Measurements from ENCODE around the gene KIRREL3.

The KIRREL3 gene

GRCh38 chr11:126426106-126426505 is 574.5 kb downstream of the KIRREL3 start:
- H3K4me3 Mint-ChIP-seq = no peak overlapping the region
- no peaks in the 10 kb centered on the region for H3K9me3 Mint-ChIP-seq
- DNase-seq = no peak
- no peaks in the 10 kb centered on the region for H3K36me3 Mint-ChIP-seq (ENCODE audit: low read depth)
- no peak overlapping the region for H3K27ac Mint-ChIP-seq
- H3K27me3 Mint-ChIP-seq = no peaks in the 10 kb centered on the region
- no peaks in the 10 kb centered on the region for H3K4me1 Mint-ChIP-seq (ENCODE audit: low read depth)

DNA sequence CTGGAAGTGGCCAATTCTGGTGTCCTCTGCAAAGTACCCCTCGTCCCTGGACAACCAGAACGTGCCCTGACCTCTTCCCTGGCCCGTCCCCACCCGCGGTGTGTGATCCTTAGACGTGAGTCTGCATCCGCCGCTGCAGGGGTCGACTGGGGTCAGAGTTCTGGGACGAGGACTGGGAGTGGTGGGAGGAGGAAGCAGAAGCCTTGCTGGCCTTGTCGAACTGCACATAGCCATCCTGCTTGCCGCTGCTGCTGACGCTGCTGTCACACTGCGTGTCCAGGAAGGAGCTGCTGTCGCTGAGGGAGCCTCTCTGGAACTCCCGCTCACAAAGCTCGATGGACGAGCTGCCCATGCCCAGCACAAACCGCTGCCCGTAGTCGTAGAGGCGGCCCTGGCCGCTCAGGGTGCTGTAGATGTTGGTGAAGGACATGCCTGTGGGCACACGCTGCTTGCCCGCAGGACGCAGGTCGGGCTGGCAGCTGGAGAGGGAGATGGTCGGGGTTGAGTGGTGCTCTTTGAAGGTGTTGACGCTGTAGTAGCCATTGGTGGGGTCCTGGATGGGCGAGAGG is 576.0 kb downstream of the KIRREL3 start:
- H3K4me3 Mint-ChIP-seq = no peak overlapping the region
- no peaks in the 10 kb centered on the region for H3K27me3 Mint-ChIP-seq
- DNase-seq = no peak
- H3K4me1 Mint-ChIP-seq (ENCODE audit: low read depth) = peaks cover 2% of the 10 kb centered on the region
- H3K9me3 Mint-ChIP-seq = no peaks in the 10 kb centered on the region
- H3K36me3 Mint-ChIP-seq (ENCODE audit: low read depth) = no peaks in the 10 kb centered on the region
- H3K27ac Mint-ChIP-seq = no peak overlapping the region

- Mint-ChIP-seq H3K36me3 (ENCODE audit: low read depth) (no peaks in the 10 kb centered on the region), H3K27ac (no peak overlapping the region), H3K4me1 (ENCODE audit: low read depth) (peaks cover 2% of the 10 kb centered on the region), H3K4me3 (no peak overlapping the region), H3K9me3 (no peaks in the 10 kb centered on the region), H3K27me3 (no peaks in the 10 kb centered on the region)
- no peak for DNase-seq
Measured at GRCh38 chr11:126423743-126424142, 576.8 kb downstream of the KIRREL3 start.

- no peak for DNase-seq
- Mint-ChIP-seq H3K4me1 (ENCODE audit: low read depth) (peaks cover 2% of the 10 kb centered on the region), H3K9me3 (no peaks in the 10 kb centered on the region), H3K27ac (no peak overlapping the region), H3K36me3 (ENCODE audit: low read depth) (no peaks in the 10 kb centered on the region), H3K4me3 (no peak overlapping the region), H3K27me3 (no peaks in the 10 kb centered on the region)
Measured at GRCh38 chr11:126423154-126423553, 577.4 kb downstream of the KIRREL3 start.

GRCh38 chr11:126422446-126422845 is 578.1 kb downstream of the KIRREL3 start:
- Mint-ChIP-seq H3K4me1 (ENCODE audit: low read depth) (peaks cover 2% of the 10 kb centered on the region), H3K36me3 (ENCODE audit: low read depth) (no peaks in the 10 kb centered on the region), H3K4me3 (no peak overlapping the region), H3K27me3 (no peaks in the 10 kb centered on the region), H3K27ac (no peak overlapping the region), H3K9me3 (no peaks in the 10 kb centered on the region)
- no peak for DNase-seq

GRCh38 chr11:126421271-126421671 is 579.3 kb downstream of the KIRREL3 start:
- no peaks in the 10 kb centered on the region for H3K27me3 Mint-ChIP-seq
- DNase-seq = no peak
- H3K36me3 Mint-ChIP-seq (ENCODE audit: low read depth) = no peaks in the 10 kb centered on the region
- peaks cover 6% of the 10 kb centered on the region for H3K4me1 Mint-ChIP-seq (ENCODE audit: low read depth)
- no peaks in the 10 kb centered on the region for H3K9me3 Mint-ChIP-seq
- no peak overlapping the region for H3K4me3 Mint-ChIP-seq
- no peak overlapping the region for H3K27ac Mint-ChIP-seq

DNA sequence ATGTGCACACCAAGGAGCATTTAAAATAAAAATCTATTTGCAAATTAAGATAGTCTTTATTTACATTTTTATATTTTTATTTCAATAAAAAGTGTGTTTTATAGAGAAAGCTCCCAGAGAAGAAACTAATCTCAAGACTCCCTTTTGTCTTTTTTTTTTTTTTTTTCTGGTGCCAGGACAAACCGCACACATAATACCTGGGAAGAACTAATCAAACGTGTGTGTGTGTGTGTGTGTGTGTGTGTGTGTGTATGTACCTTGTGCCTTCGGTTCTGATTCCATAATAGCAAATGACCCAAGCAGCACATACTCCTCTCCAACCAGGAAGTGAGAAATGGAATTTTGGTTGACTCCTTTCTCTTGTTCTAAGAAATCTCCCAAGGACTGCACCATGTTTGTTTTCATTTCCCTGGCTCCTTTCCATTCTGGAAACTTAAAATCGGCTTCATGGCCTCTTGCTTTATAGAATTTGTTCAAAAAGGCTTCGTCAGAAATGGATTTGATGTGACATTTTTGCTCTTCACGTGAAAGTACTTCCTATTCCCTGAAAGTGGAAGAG is 579.8 kb downstream of the KIRREL3 start:
- no peak for DNase-seq
- H3K27ac Mint-ChIP-seq = no peak overlapping the region
- H3K4me3 Mint-ChIP-seq = no peak overlapping the region
- no peaks in the 10 kb centered on the region for H3K9me3 Mint-ChIP-seq
- H3K4me1 Mint-ChIP-seq (ENCODE audit: low read depth) = peaks cover 11% of the 10 kb centered on the region
- no peaks in the 10 kb centered on the region for H3K27me3 Mint-ChIP-seq
- no peaks in the 10 kb centered on the region for H3K36me3 Mint-ChIP-seq (ENCODE audit: low read depth)

GRCh38 chr11:126419801-126420697 is 580.5 kb downstream of the KIRREL3 start:
- no peak for DNase-seq
- Mint-ChIP-seq H3K36me3 (ENCODE audit: low read depth) (no peaks in the 10 kb centered on the region), H3K9me3 (no peaks in the 10 kb centered on the region), H3K27ac (no peak overlapping the region), H3K27me3 (no peaks in the 10 kb centered on the region), H3K4me3 (no peak overlapping the region), H3K4me1 (ENCODE audit: low read depth) (peaks cover 12% of the 10 kb centered on the region)

- Mint-ChIP-seq H3K4me1 (ENCODE audit: low read depth) (peaks cover 12% of the 10 kb centered on the region), H3K27ac (no peak overlapping the region)
Measured at GRCh38 chr11:126418887-126419286, 581.7 kb downstream of the KIRREL3 start.

DNA sequence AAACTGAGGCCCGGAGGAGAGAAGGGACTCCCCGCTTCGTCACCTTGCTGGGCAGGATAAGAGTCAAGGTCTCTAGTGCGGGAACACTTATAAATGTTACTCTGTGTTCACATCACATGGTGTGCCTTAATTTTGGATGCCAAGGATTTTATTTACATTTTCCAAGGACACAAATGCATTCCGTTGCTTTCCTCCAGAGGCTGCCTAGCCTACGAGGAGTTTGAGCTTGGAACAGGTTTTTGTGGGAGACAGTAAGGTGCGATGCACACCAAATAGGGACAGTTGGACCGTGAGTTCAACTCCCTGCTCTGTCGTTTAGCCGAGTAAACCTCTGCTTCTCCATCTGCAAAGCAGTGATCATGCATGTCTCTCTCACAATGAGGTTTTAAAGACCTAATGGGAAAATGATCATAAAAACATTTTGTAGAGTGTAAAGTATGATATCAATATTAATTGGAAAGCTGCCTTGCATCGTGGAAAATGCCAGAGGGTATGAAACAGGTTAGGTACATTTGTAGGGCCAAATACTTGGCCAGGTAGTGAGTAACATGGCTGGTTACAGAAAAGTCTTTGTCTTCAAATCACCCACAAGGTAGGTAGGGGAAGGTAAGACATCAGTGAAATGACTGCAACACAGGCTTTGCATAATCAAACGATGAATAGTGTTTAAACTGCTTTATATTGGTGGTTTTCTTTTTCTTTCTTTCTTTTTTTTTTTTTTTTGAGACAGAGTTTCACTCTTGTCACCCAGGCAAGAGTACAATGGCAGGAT is 583.3 kb downstream of the KIRREL3 start:
- no peaks in the 10 kb centered on the region for H3K27me3 Mint-ChIP-seq
- no peaks in the 10 kb centered on the region for H3K36me3 Mint-ChIP-seq (ENCODE audit: low read depth)
- H3K9me3 Mint-ChIP-seq = no peaks in the 10 kb centered on the region
- peak overlapping the region; percentile 14 for H3K27ac Mint-ChIP-seq
- no peak for DNase-seq
- peaks cover 12% of the 10 kb centered on the region for H3K4me1 Mint-ChIP-seq (ENCODE audit: low read depth)
- peak overlapping the region; percentile 18 for H3K4me3 Mint-ChIP-seq

More at GRCh38 chr11:126418887-126419286, 581.7 kb downstream of the KIRREL3 start:
- no peak for DNase-seq
- H3K36me3 Mint-ChIP-seq (ENCODE audit: low read depth) = no peaks in the 10 kb centered on the region
- H3K27me3 Mint-ChIP-seq = no peaks in the 10 kb centered on the region
- no peaks in the 10 kb centered on the region for H3K9me3 Mint-ChIP-seq
- no peak overlapping the region for H3K4me3 Mint-ChIP-seq

DNA sequence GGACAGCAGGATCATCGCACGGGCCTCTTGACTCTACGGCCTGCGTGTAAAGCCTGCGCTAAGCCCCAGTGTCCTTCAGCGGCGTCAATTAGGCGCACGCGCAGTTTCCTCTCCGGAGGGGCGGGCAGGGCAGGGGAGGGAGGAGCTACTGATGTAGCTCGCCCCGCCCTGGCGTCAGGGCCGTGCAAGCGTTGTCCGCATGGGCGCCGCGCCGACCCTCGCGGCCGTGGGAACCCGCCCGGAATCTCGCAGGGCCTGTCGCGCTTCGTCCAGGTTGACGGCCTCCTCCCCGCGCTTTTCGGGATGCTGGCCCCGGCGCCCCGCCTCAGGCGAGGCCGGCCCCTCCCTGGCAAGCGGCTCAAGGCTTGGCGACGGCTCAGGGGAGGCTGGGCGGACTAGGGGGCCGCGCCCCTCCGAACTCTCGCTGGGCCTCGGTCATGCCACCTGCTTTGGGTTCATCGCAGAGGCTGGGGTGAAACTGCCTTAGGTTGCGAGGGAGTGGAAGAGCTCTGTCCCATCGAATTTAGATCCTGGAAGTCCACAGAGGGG is 584.0 kb downstream of the KIRREL3 start:
- Mint-ChIP-seq H3K27ac (peak overlapping the region; percentile 14), H3K4me3 (peak overlapping the region; percentile 58), H3K36me3 (ENCODE audit: low read depth) (no peaks in the 10 kb centered on the region), H3K4me1 (ENCODE audit: low read depth) (peaks cover 12% of the 10 kb centered on the region), H3K9me3 (no peaks in the 10 kb centered on the region), H3K27me3 (no peaks in the 10 kb centered on the region)
- peak; percentile 86 for DNase-seq

- peaks cover 12% of the 10 kb centered on the region for H3K4me1 Mint-ChIP-seq (ENCODE audit: low read depth)
- H3K36me3 Mint-ChIP-seq (ENCODE audit: low read depth) = no peaks in the 10 kb centered on the region
- no peaks in the 10 kb centered on the region for H3K9me3 Mint-ChIP-seq
- no peak overlapping the region for H3K27ac Mint-ChIP-seq
- no peak for DNase-seq
- peak overlapping the region; percentile 58 for H3K4me3 Mint-ChIP-seq
- no peaks in the 10 kb centered on the region for H3K27me3 Mint-ChIP-seq
Measured at GRCh38 chr11:126415669-126416420, 584.7 kb downstream of the KIRREL3 start.

DNA sequence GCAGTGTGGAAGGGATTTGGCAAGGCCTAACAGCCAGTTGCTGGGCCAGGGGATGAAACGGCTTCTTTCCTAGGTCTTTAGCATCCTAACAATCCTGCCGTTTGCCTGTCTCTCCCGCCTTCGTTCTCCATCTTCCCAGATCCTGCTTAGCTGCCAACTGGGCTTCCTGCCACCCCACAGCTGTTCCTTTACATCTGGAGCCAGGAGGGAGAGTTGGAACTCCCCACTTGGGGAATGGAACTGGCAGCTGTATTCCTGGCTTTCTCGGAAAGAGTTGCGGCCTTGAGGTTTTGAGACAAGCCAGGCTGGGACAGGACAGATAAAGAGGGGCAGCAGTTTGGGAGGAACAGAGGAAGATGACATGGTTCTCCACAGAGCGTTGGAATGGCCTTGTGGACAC is 585.4 kb downstream of the KIRREL3 start:
- H3K27me3 Mint-ChIP-seq = no peaks in the 10 kb centered on the region
- H3K9me3 Mint-ChIP-seq = no peaks in the 10 kb centered on the region
- H3K36me3 Mint-ChIP-seq (ENCODE audit: low read depth) = no peaks in the 10 kb centered on the region
- H3K4me3 Mint-ChIP-seq = no peak overlapping the region
- DNase-seq = no peak
- no peak overlapping the region for H3K27ac Mint-ChIP-seq
- peaks cover 10% of the 10 kb centered on the region for H3K4me1 Mint-ChIP-seq (ENCODE audit: low read depth)

DNA sequence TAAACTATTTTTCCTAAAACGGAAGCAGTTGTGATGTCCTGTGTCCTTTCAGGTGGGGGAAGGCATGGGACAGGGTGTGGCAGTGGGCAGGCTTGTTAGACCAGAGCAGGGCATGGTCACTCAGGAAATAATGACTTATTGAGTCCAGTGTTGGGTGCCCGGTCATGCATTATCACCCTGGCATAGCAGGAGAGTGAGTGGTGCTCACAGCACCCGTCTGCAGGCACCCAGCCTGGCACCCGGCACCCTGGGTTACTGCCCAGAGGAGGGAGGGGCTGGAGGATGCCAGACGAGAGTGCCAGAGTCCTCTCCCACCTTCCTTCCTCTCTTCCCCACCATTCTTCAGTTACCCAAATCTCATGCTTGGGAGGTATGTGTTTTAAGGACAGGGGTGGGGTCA is 586.0 kb downstream of the KIRREL3 start:
- Mint-ChIP-seq H3K36me3 (ENCODE audit: low read depth) (peaks cover under 1% of the 10 kb centered on the region), H3K9me3 (no peaks in the 10 kb centered on the region), H3K27ac (no peak overlapping the region), H3K4me3 (no peak overlapping the region), H3K4me1 (ENCODE audit: low read depth) (peaks cover 10% of the 10 kb centered on the region), H3K27me3 (no peaks in the 10 kb centered on the region)
- DNase-seq = no peak

Measured in activated T-cell treated with anti-CD3 and anti-CD28 coated beads, Interleukin-2, amount 50 U/mL, for 24 hours (primary cell).